Upper lobe of left lung (tissue), 6 donors: ENCODE results near the gene TNFRSF12A. TPM values are rescaled to one million over a fixed set of nuclear protein-coding genes. Genes with fewer than 3 reads are reported as not detected.

Experiments
- ATAC-seq, 2 donors: fragments of 200-7000 bp; cut with Tn5 transposase; one replicate each; pipeline ENCODE4 v1.9.1; 2022; ENCODE audit warnings: mild to moderate bottlenecking in 2 of 2, moderate library complexity in 2 of 2; ENCODE audit not compliant: low FRiP score in 2 of 2
- DNase-seq, 2 donors: peaks; one replicate each; pipeline ENCODE4 v3.0.0-alpha.2; 2019 to 2020
- H3K27ac ChIP-seq, 4 donors: fragments of 200-600 bp; sonication (generic); one replicate each; pipeline ENCODE4 v1.5.1; 2016 to 2019
- H3K27me3 ChIP-seq, 4 donors: fragments of 200-600 bp; sonication (generic); one replicate each; pipeline ENCODE4 v1.5.1; 2017 to 2019
- H3K36me3 ChIP-seq, 4 donors: fragments of 200-600 bp; sonication (generic); one replicate each; pipeline ENCODE4 v1.5.1; 2016 to 2019
- H3K4me1 ChIP-seq, 4 donors: fragments of 200-600 bp; sonication (generic); one replicate each; pipeline ENCODE4 v1.5.1; 2018 to 2019
- H3K4me3 ChIP-seq, 4 donors: fragments of 200-600 bp; sonication (generic); one replicate each; pipeline ENCODE4 v1.5.1; 2017 to 2019; ENCODE audit warnings: mild to moderate bottlenecking in 2 of 4, moderate library complexity in 1 of 4
- H3K9me3 ChIP-seq, 4 donors: fragments of 200-600 bp; sonication (generic); one replicate each; pipeline ENCODE4 v1.5.1; 2018 to 2019
- EP300 ChIP-seq, 4 donors: sonication (generic); formaldehyde crosslinking; IDR thresholded peaks; one replicate each; pipeline ENCODE4 v1.5.1; 2017; ENCODE audit warnings: antibody characterized with exemption in 4 of 4, control low read depth in 2 of 4
- POLR2A ChIP-seq, 4 donors: fragments of 450-650 bp; IDR thresholded peaks; one replicate each; pipeline ENCODE4 v1.5.1; 2016 to 2017; ENCODE audit warnings: antibody characterized with exemption in 4 of 4, mild to moderate bottlenecking in 2 of 4
- POLR2AphosphoS5 ChIP-seq, 2 donors: sonication (generic); formaldehyde crosslinking; IDR thresholded peaks; one replicate each; pipeline ENCODE4 v1.5.1; 2017; ENCODE audit warnings: antibody characterized with exemption in 2 of 2
- WGBS, 2 donors: methylation state at CpG; one replicate each; pipeline ENCODE4 v1.1.5; 2017 to 2018; 5-methylcytosine and 5-hydroxymethylcytosine counted together
- total RNA-seq, 6 donors: library from RNA; depleted of rRNA in 4 of 6; stranded (reverse); fragments of >200 nt in 4 of 6; gene quantifications; one replicate each; pipeline versions ENCODE4 v1.1.0 to v1.2.1, GENCODE V29; 2016 to 2021
- TF ChIP-seq, protein P1 (sequence below), 6 experiments: fragments of 450-650 bp in 4 of 6; fragments of 200-600 bp in 2 of 6; sonication (generic) in 2 of 6; IDR thresholded peaks; one replicate each; pipeline ENCODE4 v1.5.1; 2016 to 2019; ENCODE audit warnings: antibody characterized with exemption in 6 of 6
- donor health status: DM: no; HTN: no; CAD: no; lungs with moderate emphysema.
- donor health status: DM: no; HTN: yes; CAD: no; lungs with severe emphysema.

Gene TNFRSF12A
- total RNA-seq, 6 donors from 2014 or later, result 37.7 to 431 (median 76.5) TPM

DNA sequence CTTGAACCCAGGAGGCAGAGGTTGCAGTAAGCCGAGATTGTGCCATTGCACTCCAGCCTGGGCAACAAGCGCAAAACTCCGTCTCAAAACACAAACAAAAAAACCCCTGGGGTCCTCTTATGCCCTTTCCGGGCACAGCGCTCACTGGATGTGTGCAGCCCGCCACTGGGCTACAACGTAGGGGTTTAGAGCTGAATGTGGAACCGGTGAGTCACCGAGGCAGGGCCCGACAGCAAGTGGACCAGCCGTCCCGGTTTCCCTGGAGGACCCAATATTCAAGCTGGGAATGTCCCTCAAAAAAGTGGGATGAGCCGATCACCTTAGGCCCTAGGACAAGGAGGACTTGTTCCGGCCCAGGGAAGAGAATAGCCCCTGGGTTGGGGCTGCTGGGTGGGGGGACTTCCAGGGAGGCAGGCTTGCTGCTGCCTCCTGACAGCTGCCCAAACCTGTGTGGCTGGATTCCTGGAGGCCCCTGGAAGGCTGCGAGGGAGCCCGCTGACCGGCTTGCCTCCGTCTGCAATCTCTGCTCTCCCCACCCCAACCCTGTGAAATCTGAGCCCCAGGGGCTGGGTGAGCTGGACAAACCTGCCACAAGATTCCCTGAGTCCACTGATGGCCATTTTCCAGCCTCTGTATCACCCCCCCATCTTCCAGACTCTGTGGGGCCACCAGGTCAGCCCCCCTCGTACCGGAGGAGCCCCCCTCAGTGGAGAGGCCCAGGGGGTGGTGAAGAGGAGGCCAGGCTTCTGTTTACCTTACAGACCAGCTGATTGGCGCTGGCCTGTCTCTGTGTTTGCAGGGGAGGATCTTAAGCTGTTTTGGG is 10.4 kb upstream of the TNFRSF12A start:
- Histone ChIP-seq H3K36me3 (no peaks in the 10 kb centered on the region), H3K9me3 (no peaks in the 10 kb centered on the region), H3K4me1 (peaks cover 21 to 56% (median 37%) of the 10 kb centered on the region in 4 donors), H3K4me3 (no peak overlapping the region), H3K27ac (peak overlapping the region; percentile 58 to 78 (median 74)), H3K27me3 (no peaks in the 10 kb centered on the region)
- peak in 1 of 2 donors; percentile 90 for DNase-seq
- 44 to 45% methylated on average over 10 to 21 of the region's 21 CpGs for WGBS, 2 donors
- peak in 1 of 2 donors; percentile 69 for ATAC-seq
- TF ChIP-seq, protein P1, sequence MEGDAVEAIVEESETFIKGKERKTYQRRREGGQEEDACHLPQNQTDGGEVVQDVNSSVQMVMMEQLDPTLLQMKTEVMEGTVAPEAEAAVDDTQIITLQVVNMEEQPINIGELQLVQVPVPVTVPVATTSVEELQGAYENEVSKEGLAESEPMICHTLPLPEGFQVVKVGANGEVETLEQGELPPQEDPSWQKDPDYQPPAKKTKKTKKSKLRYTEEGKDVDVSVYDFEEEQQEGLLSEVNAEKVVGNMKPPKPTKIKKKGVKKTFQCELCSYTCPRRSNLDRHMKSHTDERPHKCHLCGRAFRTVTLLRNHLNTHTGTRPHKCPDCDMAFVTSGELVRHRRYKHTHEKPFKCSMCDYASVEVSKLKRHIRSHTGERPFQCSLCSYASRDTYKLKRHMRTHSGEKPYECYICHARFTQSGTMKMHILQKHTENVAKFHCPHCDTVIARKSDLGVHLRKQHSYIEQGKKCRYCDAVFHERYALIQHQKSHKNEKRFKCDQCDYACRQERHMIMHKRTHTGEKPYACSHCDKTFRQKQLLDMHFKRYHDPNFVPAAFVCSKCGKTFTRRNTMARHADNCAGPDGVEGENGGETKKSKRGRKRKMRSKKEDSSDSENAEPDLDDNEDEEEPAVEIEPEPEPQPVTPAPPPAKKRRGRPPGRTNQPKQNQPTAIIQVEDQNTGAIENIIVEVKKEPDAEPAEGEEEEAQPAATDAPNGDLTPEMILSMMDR (IDR thresholded peaks at IDR 0.05), result no peak
- TF ChIP-seq POLR2AphosphoS5 (IDR thresholded peaks at IDR 0.05) (peak in 1 of 2 donors; percentile 32), POLR2A (IDR thresholded peaks at IDR 0.05) (peak in 2 of 4 donors; percentile 18 to 41), EP300 (IDR thresholded peaks at IDR 0.05) (peak in 1 of 4 donors; percentile 40)

DNA sequence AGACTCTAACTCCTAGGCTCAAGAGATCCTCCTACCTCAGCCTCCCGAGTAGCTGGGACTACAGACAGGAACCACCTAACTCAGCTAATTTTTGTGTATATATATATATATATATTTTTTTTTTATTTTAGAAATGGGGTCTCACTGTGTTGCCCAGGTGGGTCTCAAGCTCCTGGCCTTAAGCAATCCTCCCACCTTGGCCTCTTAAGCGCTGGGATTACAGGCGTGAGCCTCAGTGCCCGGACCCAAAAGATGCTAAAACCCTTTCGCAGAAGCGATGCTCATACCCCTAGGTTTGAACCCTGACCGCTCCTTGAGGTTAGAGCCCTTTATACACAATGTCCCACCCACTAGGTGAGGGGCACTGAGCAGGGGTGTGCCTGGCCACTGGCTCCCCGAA is 9.7 kb upstream of the TNFRSF12A start:
- ATAC-seq (no peak), DNase-seq (no peak)
- 84 to 92% methylated on average over 7 to 8 of the region's 8 CpGs for WGBS, 2 donors
- peak overlapping the region in 3 of 4 donors; percentile 58 to 78 (median 76) for H3K27ac ChIP-seq
- H3K9me3 ChIP-seq, result no peaks in the 10 kb centered on the region
- TF ChIP-seq, protein P1 (IDR thresholded peaks at IDR 0.05), result no peak
- TF ChIP-seq EP300 (IDR thresholded peaks at IDR 0.05), result no peak
- TF ChIP-seq POLR2AphosphoS5 (IDR thresholded peaks at IDR 0.05), result no peak
- TF ChIP-seq POLR2A (IDR thresholded peaks at IDR 0.05), result no peak
- H3K4me3 ChIP-seq, result no peak overlapping the region
- no peaks in the 10 kb centered on the region for H3K36me3 ChIP-seq
- no peaks in the 10 kb centered on the region for H3K27me3 ChIP-seq
- H3K4me1 ChIP-seq, result peaks cover 16 to 52% (median 35%) of the 10 kb centered on the region in 4 donors

DNA sequence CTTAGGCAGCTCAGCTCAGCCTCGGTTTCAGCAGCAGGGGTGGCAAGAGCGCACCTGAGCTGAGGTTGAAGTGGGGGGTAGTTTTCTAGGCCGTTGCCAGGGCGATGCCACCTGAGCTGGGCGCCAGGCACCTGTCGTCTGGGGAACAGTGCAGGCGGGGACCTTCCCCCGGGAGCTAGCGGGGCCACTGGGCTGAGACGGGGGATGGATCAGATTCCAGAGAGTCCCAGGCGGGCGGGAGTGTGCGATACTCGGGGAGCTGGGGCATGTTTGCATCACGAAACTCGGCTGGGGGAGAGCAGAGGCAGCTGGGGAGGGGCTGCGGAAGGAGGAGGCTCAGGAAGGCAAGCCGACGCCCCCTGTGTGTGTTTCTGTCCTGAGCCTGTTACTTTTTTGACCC is 7.9 kb upstream of the TNFRSF12A start:
- DNase-seq, result no peak
- H3K27me3 ChIP-seq, result peaks cover 0 to under 1% (median 0%) of the 10 kb centered on the region in 4 donors
- WGBS, 2 donors, result 7 to 16% methylated on average over 13 to 19 of the region's 19 CpGs

DNA sequence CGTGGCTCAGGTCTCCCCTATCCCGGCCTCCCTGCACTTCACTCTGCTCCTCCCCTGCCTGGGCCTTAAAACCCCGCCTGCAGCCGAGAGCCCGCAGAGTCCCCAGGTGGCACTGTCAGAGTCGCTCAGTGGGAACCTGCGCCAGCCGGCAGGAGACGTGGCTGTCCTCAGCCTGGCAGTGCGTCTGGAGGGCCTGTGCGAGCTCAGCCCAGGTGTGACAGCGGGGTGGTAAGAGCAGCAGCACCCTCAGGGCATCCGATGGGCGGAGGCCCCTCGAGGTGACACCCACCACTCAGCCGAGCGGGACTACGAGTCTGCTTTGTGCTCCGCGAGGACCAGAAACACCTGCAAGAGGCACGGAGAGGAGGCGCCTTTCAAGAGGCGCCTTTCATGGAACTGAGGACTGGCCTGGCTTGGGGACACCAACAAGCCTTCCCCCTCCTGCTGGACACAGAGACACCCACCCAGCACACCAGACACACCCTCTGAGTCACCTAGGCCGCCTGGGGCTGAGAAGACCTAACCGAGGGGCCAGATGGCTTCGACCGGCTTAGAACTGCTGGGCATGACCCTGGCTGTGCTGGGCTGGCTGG is 7.2 kb upstream of the TNFRSF12A start, which contains the start of gene CLDN9:
Gene CLDN9, plus strand, starts transcription at position 96 of the 593 bp plus-strand sequence. Its CDS starts 440 bp downstream, at position 536.
- Histone ChIP-seq H3K9me3 (no peaks in the 10 kb centered on the region), H3K27me3 (peaks cover 0 to 8% (median 1%) of the 10 kb centered on the region in 4 donors), H3K36me3 (no peaks in the 10 kb centered on the region), H3K4me3 (no peak within 1 kb of the TSS), H3K4me1 (peaks cover 12 to 39% (median 28%) of the 10 kb centered on the region in 4 donors), H3K27ac (peak within 1 kb of the TSS in 1 of 4 donors; percentile 26)
- TF ChIP-seq POLR2AphosphoS5 (IDR thresholded peaks at IDR 0.05), result peak in 1 of 2 donors; percentile 65
- TF ChIP-seq EP300 (IDR thresholded peaks at IDR 0.05), result no peak
- TF ChIP-seq POLR2A (IDR thresholded peaks at IDR 0.05), result peak in 1 of 4 donors; percentile 51
- DNase-seq (peak; percentile 76 to 85), ATAC-seq (peak; percentile 37 to 62)
- WGBS, 2 donors, result 27 to 61% methylated on average over 12 to 20 of the region's 27 CpGs

More for the DNA sequence above, 7.9 kb upstream of the TNFRSF12A start:
- ATAC-seq, result peak in 1 of 2 donors; percentile 19
- no peaks in the 10 kb centered on the region for H3K9me3 ChIP-seq
- H3K4me3 ChIP-seq, result no peak overlapping the region
- no peak overlapping the region for H3K27ac ChIP-seq
- H3K36me3 ChIP-seq, result no peaks in the 10 kb centered on the region
- TF ChIP-seq, protein P1 (IDR thresholded peaks at IDR 0.05), result no peak
- no peak for TF ChIP-seq POLR2A (IDR thresholded peaks at IDR 0.05)
- no peak for TF ChIP-seq POLR2AphosphoS5 (IDR thresholded peaks at IDR 0.05)
- TF ChIP-seq EP300 (IDR thresholded peaks at IDR 0.05), result no peak
- peaks cover 16 to 43% (median 33%) of the 10 kb centered on the region in 4 donors for H3K4me1 ChIP-seq

DNA sequence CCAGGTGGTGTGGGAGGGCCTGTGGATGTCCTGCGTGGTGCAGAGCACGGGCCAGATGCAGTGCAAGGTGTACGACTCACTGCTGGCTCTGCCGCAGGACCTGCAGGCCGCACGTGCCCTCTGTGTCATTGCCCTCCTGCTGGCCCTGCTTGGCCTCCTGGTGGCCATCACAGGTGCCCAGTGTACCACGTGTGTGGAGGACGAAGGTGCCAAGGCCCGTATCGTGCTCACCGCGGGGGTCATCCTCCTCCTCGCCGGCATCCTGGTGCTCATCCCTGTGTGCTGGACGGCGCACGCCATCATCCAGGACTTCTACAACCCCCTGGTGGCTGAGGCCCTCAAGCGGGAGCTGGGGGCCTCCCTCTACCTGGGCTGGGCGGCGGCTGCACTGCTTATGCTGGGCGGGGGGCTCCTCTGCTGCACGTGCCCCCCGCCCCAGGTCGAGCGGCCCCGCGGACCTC is 6.6 kb upstream of the TNFRSF12A start:
- 40 to 67% methylated on average over 9 to 11 of the region's 27 CpGs for WGBS, 2 donors
- H3K9me3 ChIP-seq, result no peaks in the 10 kb centered on the region
- no peak for ATAC-seq
- peaks cover 12 to 38% (median 27%) of the 10 kb centered on the region in 4 donors for H3K4me1 ChIP-seq
- no peaks in the 10 kb centered on the region for H3K36me3 ChIP-seq
- TF ChIP-seq POLR2A (IDR thresholded peaks at IDR 0.05) (no peak), POLR2AphosphoS5 (IDR thresholded peaks at IDR 0.05) (no peak), EP300 (IDR thresholded peaks at IDR 0.05) (no peak)
- TF ChIP-seq, protein P1 (IDR thresholded peaks at IDR 0.05), result peak in 1 of 6 experiments; percentile 21
- H3K27ac ChIP-seq, result no peak overlapping the region
- H3K4me3 ChIP-seq, result no peak overlapping the region
- no peak for DNase-seq
- H3K27me3 ChIP-seq, result peaks cover 0 to 10% (median 3%) of the 10 kb centered on the region in 4 donors
